Esophagus muscularis mucosa (tissue), 4 donors: ENCODE measurements around the gene KLHL42. TPM values are rescaled to one million over a fixed set of nuclear protein-coding genes. Genes with fewer than 3 reads are reported as not detected.

Experiments used
- DNase-seq: peaks from one replicate; pipeline ENCODE4 v3.0.0-alpha.2; 2017; ENCODE audit errors: extremely low spot score
- H3K27ac ChIP-seq, 4 donors: fragments of 200-600 bp; sonication (generic); replicated peaks in 1 of 4; 1 replicate in 3 of 4; 2 replicates in 1 of 4; pipeline ENCODE4 v1.5.1; 2016 to 2019; ENCODE audit warnings: mild to moderate bottlenecking in 1 of 4
- H3K27me3 ChIP-seq, 4 donors: fragments of 200-600 bp; sonication (generic); one replicate each; pipeline versions ENCODE4 v1.5.1 to v1.6.0; 2016 to 2019
- H3K36me3 ChIP-seq, 4 donors: fragments of 200-600 bp; sonication (generic); one replicate each; pipeline ENCODE4 v1.5.1; 2016 to 2019
- H3K4me1 ChIP-seq, 4 donors: fragments of 200-600 bp; sonication (generic); one replicate each; pipeline ENCODE4 v1.5.1; 2016 to 2019
- H3K4me3 ChIP-seq, 4 donors: fragments of 200-600 bp; sonication (generic); 1 replicate in 2 of 4; 2 replicates in 2 of 4; pipeline ENCODE4 v1.5.1; 2016 to 2019; ENCODE audit warnings: mild to moderate bottlenecking in 4 of 4, moderate library complexity in 1 of 4
- H3K9me3 ChIP-seq, 4 donors: fragments of 200-600 bp; sonication (generic); 1 replicate in 3 of 4; 2 replicates in 1 of 4; pipeline ENCODE4 v1.5.1; 2016 to 2019
- EP300 ChIP-seq: sonication (generic); formaldehyde crosslinking; IDR thresholded peaks from one replicate; pipeline ENCODE4 v1.6.1; 2017; ENCODE audit warnings: antibody characterized with exemption
- POLR2A ChIP-seq: fragments of 450-650 bp; IDR thresholded peaks from one replicate; pipeline ENCODE4 v1.6.1; 2017; ENCODE audit warnings: antibody characterized with exemption, moderate library complexity, mild to moderate bottlenecking, low read depth
- POLR2AphosphoS5 ChIP-seq, 2 donors: sonication (generic); formaldehyde crosslinking; IDR thresholded peaks; one replicate each; pipeline ENCODE4 v1.6.1; 2017; ENCODE audit warnings: antibody characterized with exemption in 2 of 2
- intact Hi-C: fragments of 100-400 bp; cut with DNase I; formaldehyde crosslinking; loops from one replicate; pipeline ENCODE4 v1.15.1; 2023
- small RNA-seq, 3 donors: library from RNA; depleted of rRNA; stranded (forward); fragments of <200 nt; gene quantifications; one replicate each; pipeline ENCODE3, GENCODE V24; 2016
- total RNA-seq, 4 donors: library from RNA; depleted of rRNA; stranded (reverse); fragments of >200 nt; gene quantifications; one replicate each; pipeline versions ENCODE4 v1.1.0 to v1.2.1, GENCODE V29; 2016
- TF ChIP-seq, protein P1 (sequence below), 3 experiments: fragments of 200-600 bp in 2 of 3; fragments of 450-650 bp in 1 of 3; sonication (generic) in 2 of 3; IDR thresholded peaks; one replicate each; pipeline ENCODE4 v1.5.1; 2017 to 2019; ENCODE audit warnings: antibody characterized with exemption in 3 of 3, mild to moderate bottlenecking in 2 of 3, moderate library complexity in 1 of 3

KLHL42 gene
- total RNA-seq, 4 donors from 2014 or later = 66.1 to 134 (median 91.0) TPM

DNA sequence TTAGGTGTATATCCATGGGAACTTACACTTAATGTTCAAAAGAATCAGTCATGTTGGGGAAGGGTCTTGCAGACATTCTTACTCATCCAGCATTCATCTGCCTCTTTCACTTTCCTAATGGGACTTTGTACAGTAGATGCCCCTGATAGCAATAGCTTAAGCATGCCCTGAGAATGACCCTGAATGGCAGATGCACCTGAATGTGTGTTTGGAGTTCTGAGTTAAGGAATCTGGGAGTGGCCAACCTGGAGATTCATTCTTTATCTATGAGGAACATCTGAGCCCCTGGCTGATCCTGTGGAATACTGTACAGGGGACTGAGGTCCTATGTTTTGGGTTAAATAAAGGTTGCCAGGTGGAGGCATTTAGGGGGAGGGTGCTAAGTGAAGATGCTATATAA, 71.3 kb downstream of the KLHL42 start:
- Histone ChIP-seq H3K36me3 (no peaks in the 10 kb centered on the region), H3K27ac (no peak overlapping the region), H3K4me3 (no peak overlapping the region), H3K4me1 (no peaks in the 10 kb centered on the region), H3K27me3 (no peaks in the 10 kb centered on the region), H3K9me3 (peaks cover 0 to 9% (median 0%) of the 10 kb centered on the region in 4 donors)
- TF ChIP-seq POLR2AphosphoS5 (IDR thresholded peaks at IDR 0.05) (no peak), POLR2A (no peak), EP300 (no peak)
- TF ChIP-seq, protein P1, sequence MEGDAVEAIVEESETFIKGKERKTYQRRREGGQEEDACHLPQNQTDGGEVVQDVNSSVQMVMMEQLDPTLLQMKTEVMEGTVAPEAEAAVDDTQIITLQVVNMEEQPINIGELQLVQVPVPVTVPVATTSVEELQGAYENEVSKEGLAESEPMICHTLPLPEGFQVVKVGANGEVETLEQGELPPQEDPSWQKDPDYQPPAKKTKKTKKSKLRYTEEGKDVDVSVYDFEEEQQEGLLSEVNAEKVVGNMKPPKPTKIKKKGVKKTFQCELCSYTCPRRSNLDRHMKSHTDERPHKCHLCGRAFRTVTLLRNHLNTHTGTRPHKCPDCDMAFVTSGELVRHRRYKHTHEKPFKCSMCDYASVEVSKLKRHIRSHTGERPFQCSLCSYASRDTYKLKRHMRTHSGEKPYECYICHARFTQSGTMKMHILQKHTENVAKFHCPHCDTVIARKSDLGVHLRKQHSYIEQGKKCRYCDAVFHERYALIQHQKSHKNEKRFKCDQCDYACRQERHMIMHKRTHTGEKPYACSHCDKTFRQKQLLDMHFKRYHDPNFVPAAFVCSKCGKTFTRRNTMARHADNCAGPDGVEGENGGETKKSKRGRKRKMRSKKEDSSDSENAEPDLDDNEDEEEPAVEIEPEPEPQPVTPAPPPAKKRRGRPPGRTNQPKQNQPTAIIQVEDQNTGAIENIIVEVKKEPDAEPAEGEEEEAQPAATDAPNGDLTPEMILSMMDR (IDR thresholded peaks at IDR 0.05) = no peak
- no peak for DNase-seq
- intact Hi-C loops = no loop called here

DNA sequence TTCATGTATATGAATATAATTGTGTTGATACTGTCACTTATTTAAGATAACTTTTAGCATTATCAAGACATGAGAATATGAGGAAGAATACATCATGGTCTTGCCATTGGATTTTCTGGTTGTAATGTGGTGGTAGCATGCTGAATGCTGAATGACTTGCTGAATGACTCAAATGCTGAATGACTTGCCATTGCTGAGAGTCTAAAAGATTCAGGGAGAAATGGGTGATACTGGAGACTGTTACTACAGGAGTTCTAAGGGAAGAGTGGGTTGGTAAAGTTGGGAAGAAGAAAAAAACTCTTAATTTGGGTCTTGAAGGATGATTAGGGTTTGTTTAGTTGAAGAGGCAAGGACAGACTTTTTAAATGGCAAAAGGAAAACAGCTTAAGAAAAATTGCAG, 72.1 kb downstream of the KLHL42 start:
- Histone ChIP-seq H3K27ac (no peak overlapping the region), H3K27me3 (no peaks in the 10 kb centered on the region), H3K9me3 (peaks cover 0 to 9% (median 0%) of the 10 kb centered on the region in 4 donors), H3K4me3 (no peak overlapping the region), H3K36me3 (no peaks in the 10 kb centered on the region), H3K4me1 (no peaks in the 10 kb centered on the region)
- no peak for DNase-seq
- intact Hi-C loops = no loop called here
- TF ChIP-seq EP300 = no peak
- no peak for TF ChIP-seq POLR2AphosphoS5 (IDR thresholded peaks at IDR 0.05)
- TF ChIP-seq, protein P1 (IDR thresholded peaks at IDR 0.05) = no peak
- no peak for TF ChIP-seq POLR2A

Small RNA genes within 50 kb of the gene (small RNA-seq; reads per million reads assigned to genes)
- gene RF00019 (0 reads per million in 3 donors), gene RF02271 (0 reads per million in 3 donors)

Other genes starting within 250 kb of the KLHL42 start
- gene REP15, start 83.8 kb upstream of the KLHL42 start, total RNA-seq = 1 to 10 TPM; 1.2 to 2.5 (median 1.3) TPM
- gene MRPS35, start 69.4 kb upstream of the KLHL42 start, total RNA-seq = 10 to 100 TPM; 34.5 to 39.5 (median 37.6) TPM
- gene MANSC4, start within 50 bp of the KLHL42 start, total RNA-seq = under 1 TPM in 1 of 4 donors, not detected in 3; 0.39 TPM
- gene PTHLH, start 192.5 kb downstream of the KLHL42 start, total RNA-seq = 1 to 10 TPM; 2.5 to 5.5 (median 3.3) TPM